EH (cell line): ENCODE results near the gene ARID1B.

ENCODE experiments used
- DNase-seq: peaks from one replicate; pipeline ENCODE4 v3.0.0-alpha.2; 2015; ENCODE audit warnings: low read depth

ARID1B gene

DNA sequence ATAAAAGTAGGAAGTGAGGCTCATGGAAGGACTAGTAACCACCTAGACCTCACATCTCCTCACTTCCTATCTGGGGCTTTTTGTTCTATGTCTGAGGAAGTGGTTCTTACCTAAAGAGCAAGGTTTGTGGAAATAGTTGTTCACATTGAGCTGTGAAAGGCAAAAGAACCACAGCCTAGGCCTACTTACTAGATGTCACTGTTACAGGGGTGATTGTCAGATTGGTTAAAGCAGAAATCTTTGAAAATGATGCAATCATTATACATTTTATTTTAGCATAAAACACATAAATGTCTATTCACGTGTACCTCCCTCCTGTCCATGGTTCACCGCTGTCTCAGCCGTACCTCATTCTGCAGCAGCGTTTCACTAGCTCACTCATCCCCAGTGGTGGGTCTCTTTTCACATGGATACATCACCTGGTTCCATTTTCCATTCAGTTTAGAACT lies 277.4 kb downstream of the ARID1B start:
- no peak for DNase-seq

DNA sequence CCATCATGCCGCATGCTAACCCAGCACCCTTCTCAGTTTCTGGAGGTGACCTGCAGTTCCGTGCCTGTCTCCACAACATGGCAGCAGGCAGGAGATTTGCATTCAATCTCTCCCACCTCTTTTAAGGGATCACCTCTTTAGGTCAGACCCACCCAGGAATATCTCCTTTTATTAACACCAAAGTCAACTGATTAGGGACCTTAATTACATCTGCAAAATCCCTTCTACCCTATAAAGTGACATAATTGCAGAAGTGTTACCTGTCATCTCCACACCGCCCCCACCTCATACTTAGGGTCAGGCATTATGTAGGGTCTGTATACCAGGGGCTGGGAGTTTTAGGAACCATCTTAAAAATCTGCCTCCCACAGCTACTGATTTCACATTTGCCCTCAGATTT lies 278.7 kb downstream of the ARID1B start:
- no peak for DNase-seq

GRCh38 chr6:157056275-157056674 lies 279.1 kb downstream of the ARID1B start:
- DNase-seq = no peak

DNA sequence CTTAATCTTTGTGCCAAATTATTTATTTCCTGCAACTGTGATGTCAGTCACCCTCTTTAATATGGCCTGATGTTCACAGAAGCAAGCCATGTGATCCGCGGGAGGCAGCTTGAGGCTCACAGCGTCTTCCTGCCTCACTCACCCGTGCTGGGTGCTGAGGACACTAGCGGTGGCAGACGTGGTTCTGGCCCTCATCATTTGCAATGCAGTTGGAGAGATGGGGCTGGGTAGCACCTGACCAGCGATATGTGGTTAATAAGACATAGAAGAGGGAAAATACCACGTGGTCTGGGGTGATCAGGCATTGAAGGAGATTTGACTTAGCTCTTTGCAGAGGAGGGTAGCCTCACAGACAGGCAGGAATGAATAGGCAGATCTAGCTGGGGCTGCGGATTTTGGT lies 281.4 kb downstream of the ARID1B start:
- DNase-seq = no peak

- DNase-seq = no peak
Observed at GRCh38 chr6:157059781-157060180, 282.6 kb downstream of the ARID1B start.

DNA sequence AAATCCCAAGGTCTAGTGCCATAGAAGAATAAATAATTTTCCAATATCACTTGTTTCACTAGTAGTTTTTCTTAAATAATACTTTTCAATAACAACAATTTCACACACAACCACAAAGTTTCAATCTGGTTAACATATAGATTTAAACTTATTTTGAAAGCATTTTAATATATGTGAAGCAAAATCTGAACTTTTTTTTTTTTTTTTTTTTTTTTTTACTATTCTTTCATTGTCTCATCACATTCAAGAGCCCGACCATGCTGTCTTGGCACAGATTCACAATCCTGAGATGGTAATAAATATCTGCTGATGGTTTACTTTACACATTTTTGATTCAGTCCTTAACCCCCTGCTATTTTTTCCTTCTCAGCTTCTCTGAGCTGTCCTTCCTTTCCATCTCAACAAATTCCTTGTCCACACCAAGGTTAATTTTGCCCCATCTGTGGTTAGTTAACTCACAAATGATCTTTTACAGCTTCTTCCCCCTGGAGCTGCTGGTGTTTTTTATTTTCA lies 283.3 kb downstream of the ARID1B start:
- peak; percentile 58 for DNase-seq

DNA sequence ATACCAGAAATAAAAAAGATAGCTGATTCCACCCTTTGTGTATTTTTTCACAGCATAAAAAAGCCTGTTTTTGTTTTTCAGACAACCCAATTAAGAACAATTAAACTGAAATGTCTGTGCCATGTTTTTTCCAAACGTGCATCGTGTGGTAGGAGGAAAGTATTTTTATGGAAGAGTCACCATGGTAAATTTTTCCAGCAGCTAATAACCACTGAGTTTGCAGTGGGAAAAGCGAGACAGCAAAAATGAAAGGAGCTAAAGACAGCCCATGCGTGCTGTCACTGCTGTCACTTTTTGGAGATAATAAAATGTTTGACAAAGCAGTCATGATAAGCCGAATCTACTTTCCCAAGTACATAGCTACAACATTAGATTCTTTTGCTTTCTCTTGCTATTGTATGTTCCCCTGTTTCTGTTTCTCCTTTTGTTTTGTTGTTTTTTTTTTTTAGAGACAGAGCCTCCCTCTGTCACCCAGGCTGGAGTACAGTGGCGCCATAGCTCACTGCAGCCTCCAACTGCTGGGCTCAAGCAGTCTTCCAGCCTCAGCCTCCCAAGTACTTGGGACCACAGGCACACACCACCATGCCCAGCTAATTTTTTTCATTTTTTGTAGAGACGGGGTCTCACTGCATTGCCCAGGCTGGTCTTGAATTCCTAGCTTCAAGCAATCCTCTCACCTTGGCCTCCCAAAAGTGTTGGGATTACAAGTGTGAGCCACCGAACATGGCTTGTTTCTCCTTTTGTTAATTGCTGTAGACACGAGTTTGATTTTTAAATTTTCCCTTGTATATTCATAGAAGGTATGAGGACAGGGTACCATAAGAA lies 284.8 kb downstream of the ARID1B start:
- DNase-seq = no peak

DNA sequence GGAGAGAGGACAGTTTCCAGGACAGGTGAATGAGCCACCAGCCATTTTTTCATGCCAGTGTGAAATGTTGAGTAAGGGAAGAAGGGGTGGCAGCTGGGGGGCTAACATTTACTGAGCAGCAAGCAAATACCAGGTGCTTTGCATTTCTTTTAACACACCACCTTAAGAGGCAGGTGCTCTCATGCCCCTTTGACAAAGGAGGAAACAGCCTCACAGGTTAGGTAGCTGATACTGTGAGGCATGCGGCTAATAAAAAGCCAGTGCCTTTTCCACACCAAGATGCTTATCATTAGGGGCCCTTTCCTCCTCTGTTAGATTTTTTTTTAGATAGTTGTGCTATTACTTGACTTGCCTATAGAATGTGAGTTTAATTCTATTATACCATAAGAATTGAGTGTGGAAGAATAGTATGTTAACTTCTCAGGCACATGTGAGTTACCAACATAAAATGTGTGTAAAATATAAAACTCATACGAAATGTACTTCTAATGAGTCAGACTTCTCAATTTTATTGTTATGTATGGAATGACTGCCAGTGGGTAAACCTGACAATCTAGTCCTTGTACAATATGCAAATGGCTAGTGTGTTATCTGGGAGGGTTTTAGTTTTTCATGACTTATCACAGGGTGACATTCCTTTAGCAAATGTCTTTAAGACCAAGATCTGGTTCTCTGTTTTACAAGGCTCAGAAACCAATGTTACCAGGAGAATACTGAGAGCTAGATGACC lies 286.2 kb downstream of the ARID1B start:
- peak; percentile 61 for DNase-seq

DNA sequence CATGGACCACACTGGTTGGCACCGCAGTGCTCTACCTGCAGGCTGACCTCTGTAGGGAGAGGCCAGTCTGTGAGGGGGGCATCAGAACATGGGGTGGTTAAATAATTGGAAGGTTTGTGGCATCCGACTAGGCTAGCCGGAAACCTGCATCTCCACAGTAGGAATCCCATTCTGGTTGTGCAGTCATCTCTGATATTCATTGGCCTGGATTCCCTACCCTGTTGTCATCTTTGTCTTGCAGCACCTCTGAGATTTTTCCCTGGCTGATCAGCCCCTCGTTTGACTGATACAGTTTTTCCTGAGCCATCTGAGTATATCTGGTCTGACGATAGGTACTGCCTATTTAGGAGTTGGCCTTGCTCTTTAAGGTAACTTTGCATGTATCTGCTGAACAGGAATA lies 286.7 kb downstream of the ARID1B start:
- no peak for DNase-seq

DNA sequence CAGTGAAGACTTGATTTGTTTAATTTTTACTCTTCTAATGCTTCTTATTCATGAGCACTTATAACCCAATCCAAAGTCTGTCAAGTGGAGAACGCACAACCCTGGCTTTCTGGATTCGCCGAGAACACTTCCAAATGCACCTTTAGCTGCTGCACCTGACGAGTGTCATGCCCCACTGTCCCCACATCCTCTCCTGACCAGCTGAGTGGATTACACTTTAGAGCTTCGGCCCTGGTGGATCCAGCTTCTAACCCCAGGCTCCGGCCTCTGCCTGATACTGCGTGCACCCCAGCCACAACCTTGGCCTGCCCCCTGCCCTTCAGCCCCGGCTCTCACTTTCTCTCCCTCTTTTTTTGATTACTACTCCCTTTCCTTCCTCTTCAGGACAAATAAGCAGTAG lies 287.3 kb downstream of the ARID1B start:
- DNase-seq = no peak

DNA sequence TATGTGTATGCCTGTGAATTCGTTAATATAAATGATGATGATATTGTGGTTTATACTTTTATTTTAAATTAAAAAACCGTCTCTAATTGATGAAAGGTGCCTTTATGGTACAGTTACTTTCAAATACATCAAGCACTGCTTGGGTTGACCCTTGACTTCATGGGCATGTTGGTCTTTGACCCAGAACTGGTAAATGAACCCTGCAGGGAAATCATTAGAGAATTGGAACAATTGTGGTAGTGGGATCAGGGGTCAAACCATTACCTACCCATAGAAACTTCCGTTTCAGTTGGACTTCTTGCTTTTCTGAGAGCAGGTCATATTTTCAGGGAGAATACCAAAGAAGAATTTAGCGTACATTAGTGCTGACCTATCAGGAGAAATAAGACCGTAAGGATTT lies 288.2 kb downstream of the ARID1B start:
- no peak for DNase-seq

GRCh38 chr6:157066781-157067491 lies 289.8 kb downstream of the ARID1B start:
- DNase-seq = no peak

- DNase-seq = no peak
Observed at GRCh38 chr6:157067507-157067906, 290.3 kb downstream of the ARID1B start.

- peak; percentile 26 for DNase-seq
Observed at GRCh38 chr6:157068691-157069324, 291.6 kb downstream of the ARID1B start.

- DNase-seq = no peak
Observed at GRCh38 chr6:157069585-157069984, 292.4 kb downstream of the ARID1B start.

DNA sequence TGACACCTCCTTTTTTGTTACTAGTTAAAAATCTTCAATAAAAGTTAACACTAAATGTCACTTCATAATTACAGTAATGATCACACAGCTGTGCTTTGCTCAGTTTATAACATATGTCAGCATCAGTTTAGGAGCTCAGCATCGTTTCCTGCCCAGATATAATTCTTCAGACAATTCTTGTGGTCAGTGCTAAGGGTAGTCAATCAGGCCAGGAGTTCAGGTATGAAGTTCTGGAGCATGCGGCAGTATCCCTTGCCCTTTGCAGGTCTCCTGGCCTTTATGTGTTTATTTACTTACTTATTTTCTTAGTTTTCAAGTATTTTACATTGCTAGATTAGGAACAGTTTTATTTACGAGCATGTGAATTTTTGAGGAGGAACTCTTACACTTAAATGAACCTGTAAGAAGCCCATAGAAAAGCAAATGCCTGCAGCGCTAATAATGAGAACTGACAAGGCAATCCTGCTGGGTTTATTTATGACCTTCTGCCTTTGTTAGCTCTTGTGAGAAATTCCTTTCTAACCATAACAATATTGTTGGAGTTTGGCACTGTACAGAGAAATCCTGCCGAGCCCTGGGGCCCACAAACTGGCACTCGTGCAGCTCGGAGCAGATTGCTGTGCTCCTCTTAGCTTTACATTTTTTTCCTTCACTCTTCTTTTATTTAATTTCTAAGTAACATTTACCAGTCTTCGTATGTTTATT lies 293.4 kb downstream of the ARID1B start:
- peak; percentile 40 for DNase-seq

GRCh38 chr6:157072128-157072527 lies 294.9 kb downstream of the ARID1B start:
- DNase-seq = no peak

DNA sequence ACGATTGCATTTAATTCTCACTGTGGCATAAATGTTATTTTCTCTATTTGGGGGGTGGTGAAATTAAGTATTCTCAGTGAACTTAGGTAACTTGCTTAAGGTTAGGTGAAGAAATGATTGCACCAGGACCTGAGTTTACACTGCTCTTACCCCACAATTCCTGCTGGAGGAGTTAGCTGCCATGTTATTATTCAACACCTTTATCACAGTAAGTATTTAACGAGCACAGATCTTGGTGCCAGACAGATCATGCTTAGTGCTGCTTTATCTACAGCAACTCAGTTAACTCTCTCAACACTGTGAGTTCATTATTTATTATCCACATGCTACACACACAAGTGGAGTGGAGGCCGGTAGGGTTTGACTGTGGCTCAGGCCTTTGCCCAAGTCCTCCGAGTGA lies 296.4 kb downstream of the ARID1B start:
- no peak for DNase-seq

- DNase-seq = no peak
Observed at GRCh38 chr6:157074969-157075368, 297.8 kb downstream of the ARID1B start.

- DNase-seq = peak; percentile 51
Observed at GRCh38 chr6:157075549-157076450, 298.6 kb downstream of the ARID1B start.
